ENCODE results near the gene RFX4.
"Not testable (repeated sequence)": the region's sequence is repeated elsewhere in the genome, so short reads cannot be mapped to it uniquely, and the experiment has no call there.

The RFX4 gene

DNA sequence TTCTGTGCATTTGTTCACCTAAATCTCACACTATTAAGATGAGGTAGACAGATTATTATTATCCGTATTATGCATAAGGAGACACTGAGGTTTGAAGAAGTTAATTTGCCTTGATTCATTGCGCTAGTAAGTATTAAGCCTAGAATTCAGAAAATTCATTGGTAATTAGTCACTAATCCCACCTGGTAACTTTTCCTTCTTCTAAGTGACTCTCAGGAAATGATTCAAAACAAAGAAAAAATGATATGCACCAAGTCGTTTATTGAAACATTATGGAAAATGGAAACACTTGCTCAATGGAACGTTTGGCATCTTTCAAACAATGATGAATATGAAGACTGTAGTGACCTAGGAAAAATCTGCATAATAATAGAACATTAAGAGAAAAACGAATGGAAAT lies 15.2 kb downstream of the RFX4 start:
- H3K36me3 ChIP-seq (ENCODE audit: insufficient read depth, low read depth, low read length) = no peaks in the 10 kb centered on the region

DNA sequence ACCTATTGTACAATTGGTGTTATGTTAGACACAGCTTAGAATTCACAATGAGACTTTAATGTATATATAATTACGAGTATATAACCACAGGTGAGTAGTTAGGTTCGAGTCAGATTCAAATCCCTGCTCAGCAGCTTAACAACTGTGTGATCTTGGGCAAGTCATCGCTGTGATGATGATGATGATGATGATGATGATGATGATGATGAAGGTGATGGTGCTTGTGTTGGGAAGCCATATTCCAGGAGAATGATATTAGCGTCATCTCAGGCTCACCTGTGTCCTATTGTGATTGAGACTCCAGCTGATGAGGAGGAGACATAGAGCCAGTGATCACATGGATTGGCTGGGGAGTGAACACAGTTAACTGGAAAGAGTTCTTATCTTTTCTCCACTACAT lies 16.5 kb downstream of the RFX4 start:
- Histone ChIP-seq H3K4me1 (ENCODE audit: insufficient read depth, low read length) (peaks cover 10% of the 10 kb centered on the region), H3K9me3 (ENCODE audit: insufficient read depth, low read depth, low read length) (no peaks in the 10 kb centered on the region), H3K36me3 (ENCODE audit: insufficient read depth, low read depth, low read length) (no peaks in the 10 kb centered on the region), H3K27ac (ENCODE audit: low read length) (no peak overlapping the region), H3K9ac (ENCODE audit: low read depth, low read length) (no peak overlapping the region), H3K27me3 (ENCODE audit: insufficient read depth, low read length) (peaks cover 23% of the 10 kb centered on the region), H3K4me3 (ENCODE audit: low read length) (no peak overlapping the region)

More for the DNA sequence above, 15.2 kb downstream of the RFX4 start:
- peaks cover 10% of the 10 kb centered on the region for H3K4me1 ChIP-seq (ENCODE audit: insufficient read depth, low read length)
- H3K9ac ChIP-seq (ENCODE audit: low read depth, low read length) = no peak overlapping the region
- no peak overlapping the region for H3K4me3 ChIP-seq (ENCODE audit: low read length)
- H3K9me3 ChIP-seq (ENCODE audit: insufficient read depth, low read depth, low read length) = no peaks in the 10 kb centered on the region
- peaks cover 36% of the 10 kb centered on the region for H3K27me3 ChIP-seq (ENCODE audit: insufficient read depth, low read length)
- no peak overlapping the region for H3K27ac ChIP-seq (ENCODE audit: low read length)

- peaks cover 11% of the 10 kb centered on the region for H3K27me3 ChIP-seq (ENCODE audit: insufficient read depth, low read length)
Observed at GRCh38 chr12:106600503-106600902, 17.7 kb downstream of the RFX4 start.

GRCh38 chr12:106601031-106601430 lies 18.2 kb downstream of the RFX4 start:
- Histone ChIP-seq H3K27me3 (ENCODE audit: insufficient read depth, low read length) (0 out of 2 replicates have a peak, but pooled peaks cover 7% of the 10 kb centered on the region), H3K9ac (ENCODE audit: low read depth, low read length) (0 out of 2 replicates have a peak overlapping the region, but pooled peaks have one; percentile 33)

More at GRCh38 chr12:106600503-106600902, 17.7 kb downstream of the RFX4 start:
- 0 out of 2 replicates have a peak overlapping the region, but pooled peaks have one; percentile 33 for H3K9ac ChIP-seq (ENCODE audit: low read depth, low read length)
- no peaks in the 10 kb centered on the region for H3K36me3 ChIP-seq (ENCODE audit: insufficient read depth, low read depth, low read length)
- H3K4me1 ChIP-seq (ENCODE audit: insufficient read depth, low read length) = peaks cover 10% of the 10 kb centered on the region
- no peaks in the 10 kb centered on the region for H3K9me3 ChIP-seq (ENCODE audit: insufficient read depth, low read depth, low read length)
- no peak overlapping the region for H3K4me3 ChIP-seq (ENCODE audit: low read length)
- H3K27ac ChIP-seq (ENCODE audit: low read length) = no peak overlapping the region

GRCh38 chr12:106601496-106601895 lies 18.7 kb downstream of the RFX4 start:
- Histone ChIP-seq H3K9me3 (ENCODE audit: insufficient read depth, low read depth, low read length) (no peaks in the 10 kb centered on the region), H3K4me3 (ENCODE audit: low read length) (no peak overlapping the region), H3K9ac (ENCODE audit: low read depth, low read length) (no peak overlapping the region), H3K27me3 (ENCODE audit: insufficient read depth, low read length) (0 out of 2 replicates have a peak, but pooled peaks cover 7% of the 10 kb centered on the region), H3K36me3 (ENCODE audit: insufficient read depth, low read depth, low read length) (no peaks in the 10 kb centered on the region), H3K4me1 (ENCODE audit: insufficient read depth, low read length) (peaks cover 10% of the 10 kb centered on the region), H3K27ac (ENCODE audit: low read length) (no peak overlapping the region)

More at GRCh38 chr12:106601031-106601430, 18.2 kb downstream of the RFX4 start:
- peaks cover 10% of the 10 kb centered on the region for H3K4me1 ChIP-seq (ENCODE audit: insufficient read depth, low read length)
- no peak overlapping the region for H3K4me3 ChIP-seq (ENCODE audit: low read length)
- H3K27ac ChIP-seq (ENCODE audit: low read length) = no peak overlapping the region
- no peaks in the 10 kb centered on the region for H3K36me3 ChIP-seq (ENCODE audit: insufficient read depth, low read depth, low read length)
- H3K9me3 ChIP-seq (ENCODE audit: insufficient read depth, low read depth, low read length) = no peaks in the 10 kb centered on the region

DNA sequence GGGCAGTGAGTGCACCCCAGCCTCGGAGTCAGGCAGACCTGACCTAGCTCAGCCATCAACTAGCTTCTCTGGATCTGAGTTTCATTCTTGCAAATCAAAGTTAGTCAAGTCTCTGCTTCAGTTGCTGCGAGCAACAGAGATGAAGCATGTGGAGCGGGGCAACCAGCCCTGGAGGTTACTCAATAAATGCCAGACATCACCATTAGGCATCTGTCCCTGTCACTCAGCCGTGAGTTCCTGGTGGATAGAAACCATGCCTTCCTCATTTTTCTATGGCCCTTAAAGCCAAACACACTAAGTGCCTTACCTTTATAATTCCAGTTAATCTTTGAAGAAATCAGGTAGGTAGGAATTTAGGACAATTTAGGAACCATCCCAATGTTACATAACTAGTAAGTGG lies 19.3 kb downstream of the RFX4 start:
- Histone ChIP-seq H3K9ac (ENCODE audit: low read depth, low read length) (no peak overlapping the region), H3K36me3 (ENCODE audit: insufficient read depth, low read depth, low read length) (no peaks in the 10 kb centered on the region), H3K9me3 (ENCODE audit: insufficient read depth, low read depth, low read length) (no peaks in the 10 kb centered on the region), H3K4me3 (ENCODE audit: low read length) (no peak overlapping the region), H3K4me1 (ENCODE audit: insufficient read depth, low read length) (peaks cover 10% of the 10 kb centered on the region), H3K27me3 (ENCODE audit: insufficient read depth, low read length) (0 out of 2 replicates have a peak, but pooled peaks cover 7% of the 10 kb centered on the region), H3K27ac (ENCODE audit: low read length) (no peak overlapping the region)

- Histone ChIP-seq H3K27ac (ENCODE audit: low read length) (no peak overlapping the region), H3K9me3 (ENCODE audit: insufficient read depth, low read depth, low read length) (peaks cover under 1% of the 10 kb centered on the region), H3K9ac (ENCODE audit: low read depth, low read length) (no peak overlapping the region), H3K27me3 (ENCODE audit: insufficient read depth, low read length) (no peaks in the 10 kb centered on the region; the same call in 1 of the 2 replicates), H3K4me1 (ENCODE audit: insufficient read depth, low read length) (peaks cover 10% of the 10 kb centered on the region), H3K36me3 (ENCODE audit: insufficient read depth, low read depth, low read length) (no peaks in the 10 kb centered on the region), H3K4me3 (ENCODE audit: low read length) (no peak overlapping the region)
Observed at GRCh38 chr12:106605254-106605653, 22.4 kb downstream of the RFX4 start.

DNA sequence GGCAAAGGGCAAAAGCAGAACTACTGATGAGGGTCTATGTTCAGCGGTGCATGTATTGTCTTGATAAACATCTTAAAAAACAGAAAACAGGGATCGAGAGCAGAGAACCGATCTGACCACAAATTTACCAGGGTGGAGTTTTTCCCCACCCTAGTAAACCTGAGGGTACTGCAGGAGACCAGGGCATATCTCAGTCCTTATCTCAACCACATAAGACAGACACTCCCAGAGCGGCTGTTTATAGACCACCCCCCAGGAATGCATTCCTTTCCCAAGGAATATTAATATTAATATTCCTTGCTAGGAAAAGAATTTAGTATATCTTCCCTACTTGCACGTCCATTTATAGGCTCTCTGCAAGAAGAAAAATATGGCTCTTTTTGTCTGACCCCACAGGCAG lies 37.8 kb downstream of the RFX4 start:
- H3K36me3 ChIP-seq (ENCODE audit: insufficient read depth, low read depth, low read length); H3K4me1 ChIP-seq (ENCODE audit: insufficient read depth, low read length); H3K4me3 ChIP-seq (ENCODE audit: low read length); H3K27me3 ChIP-seq (ENCODE audit: insufficient read depth, low read length); H3K9ac ChIP-seq (ENCODE audit: low read depth, low read length); H3K27ac ChIP-seq (ENCODE audit: low read length): not testable (repeated sequence)
- peaks cover 17% of the 10 kb centered on the region; the same call in 1 of the 2 replicates for H3K9me3 ChIP-seq (ENCODE audit: insufficient read depth, low read depth, low read length)

DNA sequence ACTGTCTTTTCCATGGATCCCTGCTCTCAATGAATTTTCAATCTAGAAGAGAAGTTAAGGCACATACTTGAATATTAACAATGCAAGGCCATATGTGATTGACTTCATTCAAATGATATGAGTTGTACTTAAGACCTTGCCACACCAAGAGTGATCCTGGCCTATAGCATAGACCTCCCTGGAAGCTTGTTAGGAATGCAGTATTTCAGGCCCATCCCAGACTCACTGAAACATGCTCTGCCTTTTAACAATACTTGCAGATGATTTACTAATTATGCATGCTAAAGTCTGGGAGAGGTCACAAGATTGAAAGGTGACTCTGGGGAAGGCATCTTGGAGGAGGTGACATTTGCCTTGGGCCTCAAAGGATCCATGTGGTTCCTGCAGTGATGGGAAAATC lies 43.2 kb downstream of the RFX4 start:
- Histone ChIP-seq H3K36me3 (ENCODE audit: insufficient read depth, low read depth, low read length) (no peaks in the 10 kb centered on the region), H3K27ac (ENCODE audit: low read length) (no peak overlapping the region), H3K4me3 (ENCODE audit: low read length) (no peak overlapping the region), H3K4me1 (ENCODE audit: insufficient read depth, low read length) (no peaks in the 10 kb centered on the region), H3K9ac (ENCODE audit: low read depth, low read length) (no peak overlapping the region), H3K27me3 (ENCODE audit: insufficient read depth, low read length) (no peaks in the 10 kb centered on the region), H3K9me3 (ENCODE audit: insufficient read depth, low read depth, low read length) (peaks cover 5% of the 10 kb centered on the region; the same call in 1 of the 2 replicates)

GRCh38 chr12:106629797-106630659 lies 47.2 kb downstream of the RFX4 start:
- no peaks in the 10 kb centered on the region for H3K27me3 ChIP-seq (ENCODE audit: insufficient read depth, low read length)
- H3K4me3 ChIP-seq (ENCODE audit: low read length) = no peak overlapping the region
- H3K27ac ChIP-seq (ENCODE audit: low read length) = no peak overlapping the region
- no peaks in the 10 kb centered on the region for H3K9me3 ChIP-seq (ENCODE audit: insufficient read depth, low read depth, low read length)
- no peaks in the 10 kb centered on the region for H3K4me1 ChIP-seq (ENCODE audit: insufficient read depth, low read length)
- no peaks in the 10 kb centered on the region for H3K36me3 ChIP-seq (ENCODE audit: insufficient read depth, low read depth, low read length)
- H3K9ac ChIP-seq (ENCODE audit: low read depth, low read length) = no peak overlapping the region

DNA sequence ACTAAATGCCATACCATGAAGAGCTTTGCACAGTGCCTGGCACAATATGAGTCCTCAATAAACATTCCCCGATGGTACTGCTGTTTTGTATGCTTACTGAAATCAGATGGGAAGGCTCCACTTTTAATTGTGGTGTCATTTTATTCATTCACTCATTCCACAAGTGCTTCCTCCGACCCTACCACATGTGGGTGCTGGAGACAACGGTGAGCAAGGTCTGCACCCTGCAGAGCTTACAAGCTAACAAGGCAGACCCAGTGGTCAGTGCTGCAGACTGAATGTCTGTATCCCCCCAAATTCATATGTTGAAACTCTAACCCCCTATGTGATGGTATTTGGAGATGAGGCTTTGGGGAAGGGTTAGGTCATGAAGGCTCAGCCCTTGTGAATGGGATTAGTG lies 48.3 kb downstream of the RFX4 start:
- H3K27ac ChIP-seq (ENCODE audit: low read length) = no peak overlapping the region

GRCh38 chr12:106631797-106632196 lies 49.0 kb downstream of the RFX4 start:
- H3K9ac ChIP-seq (ENCODE audit: low read depth, low read length) = no peak overlapping the region
- no peaks in the 10 kb centered on the region for H3K36me3 ChIP-seq (ENCODE audit: insufficient read depth, low read depth, low read length)

More for the DNA sequence above, 48.3 kb downstream of the RFX4 start:
- Histone ChIP-seq H3K9me3 (ENCODE audit: insufficient read depth, low read depth, low read length) (no peaks in the 10 kb centered on the region), H3K4me3 (ENCODE audit: low read length) (no peak overlapping the region), H3K9ac (ENCODE audit: low read depth, low read length) (no peak overlapping the region), H3K4me1 (ENCODE audit: insufficient read depth, low read length) (no peaks in the 10 kb centered on the region), H3K27me3 (ENCODE audit: insufficient read depth, low read length) (no peaks in the 10 kb centered on the region), H3K36me3 (ENCODE audit: insufficient read depth, low read depth, low read length) (no peaks in the 10 kb centered on the region)

More at GRCh38 chr12:106631797-106632196, 49.0 kb downstream of the RFX4 start:
- Histone ChIP-seq H3K9me3 (ENCODE audit: insufficient read depth, low read depth, low read length) (no peaks in the 10 kb centered on the region), H3K27ac (ENCODE audit: low read length) (no peak overlapping the region), H3K4me3 (ENCODE audit: low read length) (no peak overlapping the region), H3K27me3 (ENCODE audit: insufficient read depth, low read length) (no peaks in the 10 kb centered on the region), H3K4me1 (ENCODE audit: insufficient read depth, low read length) (no peaks in the 10 kb centered on the region)

Measured in iPS-20b (cell line).